ENCODE results near the gene ADAMTSL3.

GRCh38 chr15:83794209-83794608 lies 140.3 kb downstream of the ADAMTSL3 start:
- no peak for TF ChIP-seq CTCF (IDR thresholded peaks at IDR 0.05; ENCODE audit: poor library complexity, severe bottlenecking)
- no peak for TF ChIP-seq RAD21 (conservative IDR thresholded peaks at IDR 0.05)
- TF ChIP-seq REST (IDR thresholded peaks at IDR 0.05; ENCODE audit: borderline replicate concordance): no peak
- no peak for TF ChIP-seq EZH2 (IDR thresholded peaks at IDR 0.05; ENCODE audit: borderline replicate concordance, insufficient read depth, low read length, poor library complexity, severe bottlenecking)
- TF ChIP-seq EP300 (conservative IDR thresholded peaks at IDR 0.05; ENCODE audit: poor library complexity, severe bottlenecking): no peak
- TF ChIP-seq POLR2AphosphoS5 (IDR thresholded peaks at IDR 0.05): no peak
- TF ChIP-seq TAF1 (IDR thresholded peaks at IDR 0.05; ENCODE audit: low read depth): no peak

All from neural cell (in vitro differentiated cells).